Keratinocyte (primary cell): ENCODE results near the gene MGLL. TPM values are rescaled to one million over a fixed set of nuclear protein-coding genes. Genes with fewer than 3 reads are reported as not detected.
A peak's percentile ranks its signal among the peaks of the same experiment; 100 is the strongest.

Experiments used
- DNase-seq: peaks from one replicate; pipeline ENCODE4 v3.0.0-alpha.2; 2011; ENCODE audit warnings: low read depth, missing footprints, low spot score
- FAIRE-seq: peaks from 2 replicates; lab custom pipeline; 2011; peaks lifted over from hg19 to GRCh38; lab: Jason Lieb, UNC
- H2AFZ ChIP-seq: 2 replicates; pipeline ENCODE4 v1.6.0; 2012; ENCODE audit warnings: low read length, control low read depth, inconsistent platforms; ENCODE audit not compliant: control insufficient read depth
- H3K27ac ChIP-seq: 2 replicates; pipeline ENCODE4 v1.5.1; 2011; ENCODE audit warnings: low read length; ENCODE audit not compliant: control insufficient read depth, insufficient read depth
- H3K27me3 ChIP-seq: 3 replicates; pipeline ENCODE4 v1.6.0; 2011; ENCODE audit warnings: low read length; ENCODE audit not compliant: control insufficient read depth, insufficient read depth; ENCODE audit errors: extremely low read depth
- H3K36me3 ChIP-seq, 2 experiments: 2 replicates in 1 of 2; 3 replicates in 1 of 2; pipeline ENCODE4 v1.5.1; 2011; ENCODE audit warnings: low read length in 2 of 2, mild to moderate bottlenecking in 1 of 2; ENCODE audit not compliant: control insufficient read depth in 2 of 2, insufficient read depth in 2 of 2; ENCODE audit errors: extremely low read depth in 1 of 2
- H3K4me1 ChIP-seq: 3 replicates; pipeline ENCODE4 v1.5.1; 2011; ENCODE audit warnings: low read length; ENCODE audit not compliant: control insufficient read depth, insufficient read depth; ENCODE audit errors: extremely low read depth
- H3K4me2 ChIP-seq: 3 replicates; pipeline ENCODE4 v1.6.0; 2011; ENCODE audit warnings: low read depth, low read length; ENCODE audit not compliant: control insufficient read depth, insufficient read depth; ENCODE audit errors: extremely low read depth
- H3K4me3 ChIP-seq, 3 experiments: fragments of 200-600 bp in 1 of 3; sonication (generic) in 1 of 3; 2 replicates in 2 of 3; 3 replicates in 1 of 3; pipeline ENCODE4 v1.5.1; 2011 to 2016; ENCODE audit warnings: low read length in 3 of 3, mild to moderate bottlenecking in 3 of 3, control low read depth in 2 of 3, inconsistent platforms in 1 of 3, low read depth in 1 of 3, mixed read lengths in 1 of 3, mixed run types in 1 of 3, moderate library complexity in 1 of 3; ENCODE audit not compliant: control insufficient read depth in 2 of 3, insufficient read depth in 2 of 3; ENCODE audit errors: extremely low read depth in 1 of 3
- H3K79me2 ChIP-seq: 2 replicates; pipeline ENCODE4 v1.6.0; 2012; ENCODE audit warnings: low read length; ENCODE audit not compliant: control insufficient read depth, insufficient read depth
- H3K9ac ChIP-seq: 3 replicates; pipeline ENCODE4 v1.6.0; 2011; ENCODE audit warnings: low read length; ENCODE audit not compliant: control insufficient read depth, insufficient read depth; ENCODE audit errors: extremely low read depth
- H3K9me1 ChIP-seq: 3 replicates; pipeline ENCODE4 v1.6.0; 2011; ENCODE audit warnings: low read length; ENCODE audit not compliant: control insufficient read depth, insufficient read depth; ENCODE audit errors: extremely low read depth
- H3K9me3 ChIP-seq: 2 replicates; pipeline ENCODE4 v1.5.1; 2012; ENCODE audit warnings: low read depth, low read length; ENCODE audit not compliant: control insufficient read depth
- H4K20me1 ChIP-seq: 3 replicates; pipeline ENCODE4 v1.6.0; 2011; ENCODE audit warnings: low read length; ENCODE audit not compliant: control insufficient read depth, insufficient read depth; ENCODE audit errors: extremely low read depth
- EZH2 ChIP-seq: IDR thresholded peaks from one replicate; pipeline ENCODE4 v1.6.1; 2012; ENCODE audit warnings: inconsistent platforms, mild to moderate bottlenecking, low read length, moderate library complexity
- dilution Hi-C: fragments of 300-500 bp; cut with MboI; formaldehyde crosslinking; loops from one replicate; pipeline ENCODE4 v1.7.0; 2020; ENCODE audit warnings: low sequenced_read_pairs; ENCODE audit not compliant: extremely low pct_ligation_motif_present
- polyA plus RNA-seq, 5 experiments: library from polyadenylated mRNA; depleted of rRNA in 3 of 5; stranded (reverse) in 3 of 5; stranded (forward) in 1 of 5; unstranded in 1 of 5; fragments of >200 nt; gene quantifications; 1 replicate in 1 of 5; 2 replicates in 3 of 5; 3 replicates in 1 of 5; pipeline versions ENCODE4 v1.2.1 to v1.2.3, GENCODE V29; 2011 to 2012; ENCODE audit warnings: missing spikeins in 2 of 5, low read depth in 1 of 5, low replicate concordance in 1 of 5
- TF ChIP-seq, protein P1 (sequence below), 3 experiments: IDR thresholded peaks in 1 of 3; conservative IDR thresholded peaks in 1 of 3; optimal IDR thresholded peaks in 1 of 3; 2 replicates in 2 of 3; 3 replicates in 1 of 3; pipeline versions ENCODE3 to v1.5.1; 2011; ENCODE audit warnings: low read length in 3 of 3, mild to moderate bottlenecking in 3 of 3, moderate library complexity in 2 of 3, control low read depth in 1 of 3, inconsistent platforms in 1 of 3; ENCODE audit not compliant: insufficient read depth in 2 of 3; ENCODE audit errors: extremely low read depth in 1 of 3

Gene MGLL
- polyA plus RNA-seq, 1 donor (not counting 4 experiments of a cell fraction or from before 2014, with no cell fraction given): 17.8 TPM

DNA sequence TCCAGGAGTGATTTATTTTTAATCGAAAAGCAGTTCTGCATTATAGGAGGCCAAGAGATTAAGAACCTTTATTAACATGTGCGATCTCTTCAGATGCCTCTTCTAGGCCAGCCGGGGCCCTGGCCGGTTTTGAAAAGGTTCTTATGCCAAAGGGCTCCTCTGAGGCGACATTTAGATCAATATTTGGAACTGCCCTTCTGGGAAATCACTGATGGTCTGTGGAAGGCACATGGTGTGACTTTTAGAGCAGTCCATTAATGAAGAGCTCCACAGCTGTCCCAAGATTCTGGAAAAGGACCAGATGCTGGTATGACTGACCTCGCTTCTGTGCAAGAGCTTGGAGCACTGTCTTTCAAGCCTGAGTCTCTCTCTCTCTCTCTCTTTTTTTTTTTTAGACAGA, 19.7 kb downstream of the MGLL start:
- FAIRE-seq (no peak), DNase-seq (no peak)
- Histone ChIP-seq H3K4me1 (peaks cover 51% of the 10 kb centered on the region), H3K4me2 (no peak overlapping the region), H3K9me1 (no peaks in the 10 kb centered on the region), H4K20me1 (no peaks in the 10 kb centered on the region), H2AFZ (no peak overlapping the region), H3K79me2 (peaks cover 5% of the 10 kb centered on the region), H3K27me3 (no peaks in the 10 kb centered on the region), H3K27ac (peak overlapping the region; percentile 79), H3K9ac (no peak overlapping the region), H3K9me3 (no peaks in the 10 kb centered on the region), H3K36me3 (peaks cover 0 to 3% of the 10 kb centered on the region in 2 experiments), H3K4me3 (no peak overlapping the region)
- dilution Hi-C loops: no loop called here
- TF ChIP-seq, protein P1, sequence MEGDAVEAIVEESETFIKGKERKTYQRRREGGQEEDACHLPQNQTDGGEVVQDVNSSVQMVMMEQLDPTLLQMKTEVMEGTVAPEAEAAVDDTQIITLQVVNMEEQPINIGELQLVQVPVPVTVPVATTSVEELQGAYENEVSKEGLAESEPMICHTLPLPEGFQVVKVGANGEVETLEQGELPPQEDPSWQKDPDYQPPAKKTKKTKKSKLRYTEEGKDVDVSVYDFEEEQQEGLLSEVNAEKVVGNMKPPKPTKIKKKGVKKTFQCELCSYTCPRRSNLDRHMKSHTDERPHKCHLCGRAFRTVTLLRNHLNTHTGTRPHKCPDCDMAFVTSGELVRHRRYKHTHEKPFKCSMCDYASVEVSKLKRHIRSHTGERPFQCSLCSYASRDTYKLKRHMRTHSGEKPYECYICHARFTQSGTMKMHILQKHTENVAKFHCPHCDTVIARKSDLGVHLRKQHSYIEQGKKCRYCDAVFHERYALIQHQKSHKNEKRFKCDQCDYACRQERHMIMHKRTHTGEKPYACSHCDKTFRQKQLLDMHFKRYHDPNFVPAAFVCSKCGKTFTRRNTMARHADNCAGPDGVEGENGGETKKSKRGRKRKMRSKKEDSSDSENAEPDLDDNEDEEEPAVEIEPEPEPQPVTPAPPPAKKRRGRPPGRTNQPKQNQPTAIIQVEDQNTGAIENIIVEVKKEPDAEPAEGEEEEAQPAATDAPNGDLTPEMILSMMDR (optimal IDR thresholded peaks at IDR 0.05 in 1 of 3, IDR thresholded peaks at IDR 0.05 in 1 of 3, conservative IDR thresholded peaks at IDR 0.05 in 1 of 3; ENCODE audit: extremely low read depth in 1 of 3, insufficient read depth in 2 of 3, low read length in 3 of 3): no peak
- no peak for TF ChIP-seq EZH2

DNA sequence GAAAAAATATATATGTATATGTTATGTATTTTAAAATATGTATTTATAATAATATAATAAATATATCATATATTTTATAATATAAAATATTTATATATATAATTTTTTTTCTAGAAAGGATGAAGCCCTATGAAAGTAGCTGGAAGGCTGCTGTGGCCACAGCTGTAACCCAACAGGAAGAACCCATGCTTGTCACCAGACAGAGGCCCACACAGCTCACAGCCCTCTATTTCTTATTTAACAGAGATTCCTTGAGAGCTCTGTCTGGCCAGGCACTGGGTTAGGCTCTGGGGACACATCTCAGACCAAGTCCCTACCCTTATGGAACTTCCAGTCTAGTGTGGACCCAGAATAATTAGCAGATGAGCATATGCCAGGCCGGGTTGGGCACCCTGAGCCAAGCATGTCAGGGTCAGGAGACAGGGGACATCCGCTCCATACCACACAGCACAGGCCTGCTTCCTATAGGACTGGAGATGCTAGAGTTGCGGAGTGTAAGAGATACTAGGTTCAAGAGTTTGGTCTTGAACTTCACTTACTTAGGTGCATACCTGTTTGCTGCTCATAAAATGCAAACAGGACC, 20.5 kb downstream of the MGLL start:
- Histone ChIP-seq H3K4me1 (peaks cover 51% of the 10 kb centered on the region), H3K27ac (no peak overlapping the region), H3K79me2 (peaks cover 5% of the 10 kb centered on the region), H3K27me3 (no peaks in the 10 kb centered on the region), H3K36me3 (peaks cover 0 to 3% of the 10 kb centered on the region in 2 experiments), H3K9me1 (no peaks in the 10 kb centered on the region), H3K4me3 (no peak overlapping the region), H2AFZ (no peak overlapping the region), H4K20me1 (no peaks in the 10 kb centered on the region), H3K9me3 (no peaks in the 10 kb centered on the region), H3K9ac (no peak overlapping the region), H3K4me2 (no peak overlapping the region)
- TF ChIP-seq, protein P1 (optimal IDR thresholded peaks at IDR 0.05 in 1 of 3, IDR thresholded peaks at IDR 0.05 in 1 of 3, conservative IDR thresholded peaks at IDR 0.05 in 1 of 3; ENCODE audit: extremely low read depth in 1 of 3, insufficient read depth in 2 of 3, low read length in 3 of 3): no peak
- no peak for TF ChIP-seq EZH2
- FAIRE-seq (no peak), DNase-seq (no peak)
- dilution Hi-C loops: no loop called here
